GM23338 (cell line): Measurements from ENCODE around the gene EEA1. TPM values are rescaled to one million over a fixed set of nuclear protein-coding genes. Genes with fewer than 3 reads are reported as not detected.

Experiments used
- ATAC-seq: fragments of 200-7000 bp; cut with Tn5 transposase; 3 replicates; pipeline ENCODE4 v1.9.1; 2020
- DNase-seq: peaks from one replicate; pipeline ENCODE4 v3.0.0-alpha.2; 2015; ENCODE audit warnings: low spot score
- H2AFZ ChIP-seq: fragments of 200-600 bp; sonication (generic); 2 replicates; pipeline ENCODE4 v1.8.0; 2016; ENCODE audit warnings: antibody characterized with exemption, mild to moderate bottlenecking, moderate library complexity
- H3F3A ChIP-seq: fragments of 200-600 bp; sonication (generic); replicated peaks from 2 replicates; pipeline ENCODE4 v1.8.0; 2017; ENCODE audit warnings: antibody characterized with exemption, mixed run types, low read depth
- H3K27ac ChIP-seq: fragments of 200-600 bp; sonication (generic); 2 replicates; pipeline ENCODE4 v1.6.1; 2016; ENCODE audit warnings: low read depth
- H3K27me3 ChIP-seq: fragments of 200-600 bp; sonication (generic); 2 replicates; pipeline ENCODE4 v1.8.0; 2016; ENCODE audit warnings: mild to moderate bottlenecking, mixed run types, moderate library complexity; ENCODE audit not compliant: insufficient read depth
- H3K36me3 ChIP-seq: fragments of 200-600 bp; sonication (generic); 2 replicates; pipeline ENCODE4 v1.8.0; 2016; ENCODE audit warnings: mild to moderate bottlenecking; ENCODE audit not compliant: insufficient read depth
- H3K4me1 ChIP-seq: fragments of 200-600 bp; sonication (generic); 2 replicates; pipeline ENCODE4 v1.8.0; 2016; ENCODE audit warnings: mild to moderate bottlenecking, moderate library complexity; ENCODE audit not compliant: insufficient read depth
- H3K4me2 ChIP-seq: fragments of 200-600 bp; sonication (generic); 2 replicates; pipeline ENCODE4 v1.7.1; 2017; ENCODE audit warnings: mixed run types
- H3K4me3 ChIP-seq: fragments of 200-600 bp; sonication (generic); 2 replicates; pipeline ENCODE4 v1.6.1; 2016; ENCODE audit warnings: mixed run types
- H3K79me2 ChIP-seq: fragments of 200-600 bp; sonication (generic); replicated peaks from 2 replicates; pipeline ENCODE4 v1.8.0; 2017; ENCODE audit warnings: mild to moderate bottlenecking; ENCODE audit not compliant: insufficient read depth
- H3K9me2 ChIP-seq: fragments of 200-600 bp; sonication (generic); 2 replicates; pipeline ENCODE4 v1.8.0; 2017; ENCODE audit not compliant: insufficient read depth
- H4K20me1 ChIP-seq: fragments of 200-600 bp; sonication (generic); replicated peaks from 2 replicates; pipeline ENCODE4 v1.8.0; 2017; ENCODE audit warnings: mild to moderate bottlenecking; ENCODE audit not compliant: insufficient read depth
- H3K27ac Mint-ChIP-seq: 2 replicates; pipeline ENCODE4 v1.8.0; 2020; ENCODE audit warnings: inconsistent platforms, mild to moderate bottlenecking, moderate library complexity, mixed read lengths
- H3K27me3 Mint-ChIP-seq: 3 replicates; pipeline ENCODE4 v1.8.0; 2022; ENCODE audit warnings: low read depth, mild to moderate bottlenecking, moderate library complexity, mixed read lengths, inconsistent platforms; ENCODE audit not compliant: insufficient read depth, poor library complexity
- H3K36me3 Mint-ChIP-seq: 3 replicates; pipeline ENCODE4 v1.8.0; 2021; ENCODE audit warnings: low read depth, mild to moderate bottlenecking, inconsistent platforms, moderate library complexity, mixed read lengths
- H3K4me1 Mint-ChIP-seq: 3 replicates; pipeline ENCODE4 v1.8.0; 2020; ENCODE audit warnings: mild to moderate bottlenecking, inconsistent platforms, mixed read lengths
- H3K4me3 Mint-ChIP-seq: 3 replicates; pipeline ENCODE4 v1.8.0; 2021; ENCODE audit warnings: moderate library complexity, mild to moderate bottlenecking, inconsistent platforms, mixed read lengths
- H3K9me3 Mint-ChIP-seq: 3 replicates; pipeline ENCODE4 v1.8.0; 2020; ENCODE audit warnings: moderate library complexity, mild to moderate bottlenecking, inconsistent platforms, mixed read lengths
- CREB1 ChIP-seq: fragments of 250-450 bp; sonication (Bioruptor Pico); IDR thresholded peaks from 2 replicates; pipeline ENCODE4 v1.5.0; 2020; ENCODE audit warnings: low read depth, mild to moderate bottlenecking, moderate library complexity
- CTCF ChIP-seq, 2 experiments: fragments of 200-600 bp in 1 of 2; sonication (generic) in 1 of 2; conservative IDR thresholded peaks; 2 replicates each; pipeline versions ENCODE4 v1.5.1 to v1.6.1; 2016 to 2017; ENCODE audit warnings: antibody characterized with exemption in 2 of 2, low read depth in 2 of 2, mild to moderate bottlenecking in 2 of 2, moderate library complexity in 1 of 2
- EZH2 ChIP-seq: fragments of 200-600 bp; sonication (generic); IDR thresholded peaks from one replicate; pipeline ENCODE4 v1.8.0; 2017; ENCODE audit warnings: antibody characterized with exemption, mild to moderate bottlenecking, low read depth; ENCODE audit not compliant: unreplicated experiment
- JUNB ChIP-seq: IDR thresholded peaks from one replicate; pipeline ENCODE4 v1.6.1; 2016; ENCODE audit warnings: antibody characterized with exemption; ENCODE audit not compliant: unreplicated experiment
- POLR2AphosphoS5 ChIP-seq: IDR thresholded peaks from 2 replicates; pipeline ENCODE4 v1.6.1; 2016; ENCODE audit warnings: antibody characterized with exemption, low read depth
- STAT1 ChIP-seq: IDR thresholded peaks from one replicate; pipeline ENCODE4 v1.6.1; 2016; ENCODE audit warnings: antibody characterized with exemption; ENCODE audit not compliant: unreplicated experiment
- ZNF114 ChIP-seq: fragments of 250-450 bp; sonication (Bioruptor Pico); IDR thresholded peaks from 2 replicates; pipeline ENCODE4 v1.5.0; 2020; ENCODE audit warnings: mild to moderate bottlenecking, moderate library complexity
- ZNF331 ChIP-seq: fragments of 250-450 bp; sonication (Bioruptor Pico); IDR thresholded peaks from 2 replicates; pipeline ENCODE4 v1.5.0; 2020; ENCODE audit warnings: low read depth, mild to moderate bottlenecking, moderate library complexity
- ZNF462 ChIP-seq: fragments of 250-450 bp; sonication (Bioruptor Pico); IDR thresholded peaks from 2 replicates; pipeline ENCODE4 v1.5.0; 2020; ENCODE audit warnings: mild to moderate bottlenecking, moderate library complexity
- long read RNA-seq: library from polyadenylated mRNA; unstranded; transcript quantifications from one replicate; pipeline ENCODE4 v2.0.0, GENCODE V29; 2020; ENCODE audit not compliant: unreplicated experiment
- polyA plus RNA-seq: library from polyadenylated mRNA; unstranded; fragments of >200 nt; fragmentation: Nextera tagmentation; extraction: Ambion mirVana; gene quantifications from 2 replicates; pipeline ENCODE4 v1.2.1, GENCODE V29; 2016
- total RNA-seq: library from RNA; depleted of rRNA; stranded (reverse); fragments of >200 nt; shearing (Covaris generic); gene quantifications from 2 replicates; pipeline ENCODE4 v1.2.3, GENCODE V29; 2014; rRNA removed
- TF ChIP-seq, protein P1 (sequence below): IDR thresholded peaks from 2 replicates; pipeline ENCODE4 v1.6.1; 2016; ENCODE audit warnings: antibody characterized with exemption

EEA1 gene
- total RNA-seq (10.0 and 12.5 TPM in 2 replicates), polyA plus RNA-seq (25.8 and 41.1 TPM in 2 replicates)
- long read RNA-seq, partial matches to known transcripts = 8 of 9 reads
- long read RNA-seq, other reads (novel, unspliced or antisense) = 1 of 9 reads

DNA sequence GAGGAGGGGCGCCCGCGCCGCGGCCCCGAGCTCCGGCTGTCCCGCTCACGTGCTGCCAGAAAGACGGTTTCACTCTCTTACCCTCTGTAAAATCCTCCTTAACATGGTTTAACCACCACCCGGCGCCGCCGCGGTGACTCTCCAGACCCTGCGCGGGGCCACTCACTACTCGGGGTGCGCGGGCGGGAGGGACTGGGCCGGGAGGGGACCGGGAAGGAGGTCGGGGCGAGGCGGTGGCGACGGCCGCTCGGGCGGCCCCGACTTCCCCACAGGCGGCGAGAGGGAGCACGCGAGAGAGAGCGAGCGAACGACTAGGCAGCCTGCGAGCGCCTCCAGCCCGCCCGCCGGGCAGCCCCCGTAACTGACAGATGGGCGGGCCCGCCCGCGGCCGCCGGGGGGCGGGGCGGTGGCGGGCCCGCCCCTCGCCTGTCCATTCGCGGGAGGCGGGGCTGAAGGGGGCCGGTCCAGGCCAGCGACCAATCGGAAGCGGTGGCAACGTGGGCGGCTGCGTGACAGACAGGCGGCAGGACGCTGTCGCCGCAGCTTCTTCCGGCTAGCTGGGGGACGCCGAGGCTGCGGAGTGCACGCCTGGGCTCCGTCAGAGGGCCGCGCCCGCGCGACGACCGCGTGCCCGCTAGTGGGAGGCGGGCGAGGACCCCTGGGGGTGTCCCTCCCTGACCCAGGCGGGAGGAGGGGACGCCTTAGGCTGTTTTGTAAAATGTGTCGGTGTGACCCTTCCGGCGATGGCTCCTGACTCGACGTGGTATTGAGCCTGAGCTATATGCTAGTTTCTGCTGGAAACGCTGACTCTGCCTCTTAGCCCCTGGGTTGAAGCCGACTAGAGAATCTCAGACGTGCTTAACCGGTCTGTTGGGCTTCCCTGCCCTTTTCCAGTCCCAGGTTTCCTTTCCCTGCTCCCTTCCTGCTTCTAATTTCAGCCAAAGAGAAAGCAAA is at the start of gene EEA1:
Gene EEA1, minus strand, starts transcription at position 334 of the 954 bp plus-strand sequence. Its CDS starts 229 bp downstream, at position 105.
- H3K9me2 ChIP-seq = no peaks in the 10 kb centered on the region
- peaks cover 32% of the 10 kb centered on the region for H3K79me2 ChIP-seq
- peak within 1 kb of the TSS; percentile 97 for H3K27ac Mint-ChIP-seq
- ATAC-seq (peak; percentile 90), DNase-seq (peak; percentile 97)
- no peaks in the 10 kb centered on the region for H3K36me3 Mint-ChIP-seq
- peaks cover 6% of the 10 kb centered on the region; the same call in 1 of the 2 replicates for H3K27me3 ChIP-seq
- H3K4me1 ChIP-seq = peaks cover 39% of the 10 kb centered on the region
- no peaks in the 10 kb centered on the region for H3K36me3 ChIP-seq
- peaks cover 4% of the 10 kb centered on the region; the same call in 1 of the 2 replicates for H3F3A ChIP-seq
- peaks cover 48% of the 10 kb centered on the region for H3K4me1 Mint-ChIP-seq
- no peaks in the 10 kb centered on the region for H4K20me1 ChIP-seq
- H3K4me2 ChIP-seq = peak within 1 kb of the TSS; percentile 82
- peak within 1 kb of the TSS; percentile 97 for H3K27ac ChIP-seq
- peaks cover 9% of the 10 kb centered on the region for H3K27me3 Mint-ChIP-seq
- peak within 1 kb of the TSS; percentile 43; the same call in 1 of the 2 replicates for H2AFZ ChIP-seq
- no peaks in the 10 kb centered on the region for H3K9me3 Mint-ChIP-seq
- H3K4me3 ChIP-seq = peak within 1 kb of the TSS; percentile 66
- peak within 1 kb of the TSS; percentile 83 for H3K4me3 Mint-ChIP-seq
- TF ChIP-seq CREB1 (CRISPR knock-in tag) = peak; percentile 93
- no peak for TF ChIP-seq ZNF331 (CRISPR knock-in tag)
- peak; percentile 84 for TF ChIP-seq POLR2AphosphoS5

DNA sequence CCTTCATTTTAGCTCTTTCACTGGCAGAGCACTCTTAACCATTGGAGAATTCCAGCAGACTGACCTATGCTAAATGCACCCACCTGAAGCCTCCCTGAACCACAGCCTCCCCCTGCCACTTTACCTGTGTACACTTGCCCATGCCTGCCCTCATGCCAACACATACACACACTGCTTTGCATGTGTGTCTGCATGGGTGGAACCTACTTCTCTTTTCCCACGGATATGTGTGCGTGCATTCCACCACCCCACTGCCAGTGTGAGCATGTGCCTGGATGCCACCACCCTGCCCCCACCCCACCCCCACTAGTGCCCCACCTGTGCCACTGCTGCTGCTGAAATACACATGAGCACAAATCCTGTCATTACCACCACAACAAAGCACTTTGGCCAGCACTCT is 49.5 kb upstream of the EEA1 start:
- H3K4me1 ChIP-seq = no peaks in the 10 kb centered on the region
- H2AFZ ChIP-seq = no peak overlapping the region
- H3K27ac Mint-ChIP-seq = no peak overlapping the region
- DNase-seq = no peak
- no peak overlapping the region for H3K4me3 Mint-ChIP-seq
- H3K9me3 Mint-ChIP-seq = peaks cover 24% of the 10 kb centered on the region
- H3K27me3 ChIP-seq = no peaks in the 10 kb centered on the region
- no peaks in the 10 kb centered on the region for H3F3A ChIP-seq
- 0 out of 2 replicates have a peak, but pooled peaks cover 4% of the 10 kb centered on the region for H3K9me2 ChIP-seq
- H4K20me1 ChIP-seq = no peaks in the 10 kb centered on the region
- no peak overlapping the region for H3K27ac ChIP-seq
- no peaks in the 10 kb centered on the region for H3K79me2 ChIP-seq
- no peak for ATAC-seq
- H3K4me1 Mint-ChIP-seq = no peaks in the 10 kb centered on the region
- 0 out of 2 replicates have a peak, but pooled peaks cover 10% of the 10 kb centered on the region for H3K36me3 ChIP-seq
- H3K27me3 Mint-ChIP-seq = peaks cover 3% of the 10 kb centered on the region
- no peak overlapping the region for H3K4me2 ChIP-seq
- no peak overlapping the region for H3K4me3 ChIP-seq
- H3K36me3 Mint-ChIP-seq = peaks cover 7% of the 10 kb centered on the region; the same call in 1 of the 3 replicates
- TF ChIP-seq ZNF462 (CRISPR knock-in tag) = no peak
- TF ChIP-seq ZNF331 (CRISPR knock-in tag) = no peak
- TF ChIP-seq CREB1 (CRISPR knock-in tag) = no peak
- TF ChIP-seq JUNB = no peak
- no peak for TF ChIP-seq CTCF (conservative IDR thresholded peaks at IDR 0.05; ENCODE audit: low read depth in 2 of 2)
- TF ChIP-seq ZNF114 (CRISPR knock-in tag) = no peak
- TF ChIP-seq POLR2AphosphoS5 = no peak
- no peak for TF ChIP-seq STAT1
- TF ChIP-seq, protein P1, sequence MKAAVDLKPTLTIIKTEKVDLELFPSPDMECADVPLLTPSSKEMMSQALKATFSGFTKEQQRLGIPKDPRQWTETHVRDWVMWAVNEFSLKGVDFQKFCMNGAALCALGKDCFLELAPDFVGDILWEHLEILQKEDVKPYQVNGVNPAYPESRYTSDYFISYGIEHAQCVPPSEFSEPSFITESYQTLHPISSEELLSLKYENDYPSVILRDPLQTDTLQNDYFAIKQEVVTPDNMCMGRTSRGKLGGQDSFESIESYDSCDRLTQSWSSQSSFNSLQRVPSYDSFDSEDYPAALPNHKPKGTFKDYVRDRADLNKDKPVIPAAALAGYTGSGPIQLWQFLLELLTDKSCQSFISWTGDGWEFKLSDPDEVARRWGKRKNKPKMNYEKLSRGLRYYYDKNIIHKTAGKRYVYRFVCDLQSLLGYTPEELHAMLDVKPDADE = no peak
- TF ChIP-seq EZH2 = no peak
